ENCODE results near the gene NKX2-2. TPM values are rescaled to one million over a fixed set of nuclear protein-coding genes. Genes with fewer than 3 reads are reported as not detected.

Gene NKX2-2
- 1 to 10 TPM in 2 of 4 donors, under 1 TPM in 2; 0.54 to 3.7 (median 0.88) TPM for polyA plus RNA-seq
- long read RNA-seq, donor 1, partial matches to known transcripts = 0 of 2 reads
- long read RNA-seq, donor 1, other reads (novel, unspliced or antisense) = 0 of 2 reads
- long read RNA-seq, donor 2, partial matches to known transcripts = 0 of 1 reads
- long read RNA-seq, donor 2, other reads (novel, unspliced or antisense) = 0 of 1 reads
- long read RNA-seq, donor 3 = 0 reads
- long read RNA-seq, donor 4 = 0 reads
- long read RNA-seq, donor 5, partial matches to known transcripts = 0 of 1 reads
- long read RNA-seq, donor 5, other reads (novel, unspliced or antisense) = 0 of 1 reads
- long read RNA-seq, donor 6, partial matches to known transcripts = 0 of 2 reads
- long read RNA-seq, donor 6, other reads (novel, unspliced or antisense) = 0 of 2 reads
- long read RNA-seq, donor 7 = 0 reads
- long read RNA-seq, donor 8 = 0 reads
- long read RNA-seq, donor 9 = 0 reads
- long read RNA-seq, donor 10, partial matches to known transcripts = 0 of 1 reads
- long read RNA-seq, donor 10, other reads (novel, unspliced or antisense) = 0 of 1 reads

DNA sequence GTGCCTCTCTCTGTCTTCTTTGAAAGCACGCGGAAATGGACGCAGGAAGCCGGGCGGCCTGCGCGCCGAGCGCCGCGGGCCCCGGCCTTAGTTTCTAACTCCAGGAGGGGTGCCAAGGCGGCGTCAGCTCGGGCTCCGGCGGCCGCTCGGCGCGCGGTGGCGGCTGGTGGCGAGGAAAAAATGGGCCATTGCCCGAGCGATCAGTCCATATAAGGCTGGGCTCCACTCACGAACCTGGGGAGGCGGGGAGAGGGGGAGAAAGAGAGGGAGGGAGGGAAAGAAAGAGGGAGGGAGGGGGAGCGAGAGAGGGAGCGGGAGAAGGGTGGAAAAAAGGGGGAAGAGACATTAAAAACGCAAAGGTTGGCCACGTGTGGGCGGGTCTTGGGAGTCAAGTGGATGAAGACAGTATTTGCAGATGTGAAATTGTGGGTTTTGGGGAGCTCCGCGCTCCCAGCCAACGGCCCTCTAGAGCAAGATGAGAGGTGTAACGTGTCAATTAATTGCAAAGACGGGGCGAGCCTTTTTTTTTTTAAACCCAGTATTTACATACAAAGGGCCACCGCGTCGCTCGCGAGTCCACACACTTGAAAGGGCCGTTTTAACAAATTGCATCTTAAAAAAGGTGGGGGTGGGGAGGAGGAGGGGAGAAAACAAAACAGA, at the start of gene NKX2-2:
Gene NKX2-2, minus strand, starts transcription at position 184 of the 660 bp plus-strand sequence. CDS start 395 bp downstream, outside the sequence.
- no peak within 1 kb of the TSS for H3K4me3 ChIP-seq (ENCODE audit: low read depth in 1 of 3, low read length in 3 of 3)
- no peaks in the 10 kb centered on the region for H3K9me3 ChIP-seq (ENCODE audit: control insufficient read depth in 2 of 2, insufficient read depth in 1 of 2, low read depth in 1 of 2, low read length in 1 of 2)
- FAIRE-seq (no peak), DNase-seq (peak in 1 of 2 donors; percentile 12)
- peaks cover 28 to 96% (median 68%) of the 10 kb centered on the region in 3 donors for H3K27me3 ChIP-seq (ENCODE audit: control insufficient read depth in 3 of 3, insufficient read depth in 3 of 3, low read length in 3 of 3)
- 2 to 4% (median 4%) methylated on average over 44 to 45 of the region's 45 CpGs for WGBS, 3 donors
- H3K27ac ChIP-seq (ENCODE audit: low read depth in 1 of 3, low read length in 2 of 3) = no peak within 1 kb of the TSS
- H3K4me1 ChIP-seq (ENCODE audit: control insufficient read depth in 3 of 3, insufficient read depth in 2 of 3, low read depth in 1 of 3, low read length in 2 of 3) = peaks cover 0 to 11% (median 10%) of the 10 kb centered on the region in 3 donors
- no peaks in the 10 kb centered on the region for H3K36me3 ChIP-seq (ENCODE audit: control insufficient read depth in 3 of 3, insufficient read depth in 2 of 3, low read depth in 1 of 3, low read length in 3 of 3)

GRCh38 chr20:21562656-21563055, 48.8 kb upstream of the NKX2-2 start:
- Histone ChIP-seq H3K9me3 (ENCODE audit: control insufficient read depth in 2 of 2, insufficient read depth in 1 of 2, low read depth in 1 of 2, low read length in 1 of 2) (no peaks in the 10 kb centered on the region), H3K27me3 (ENCODE audit: control insufficient read depth in 3 of 3, insufficient read depth in 3 of 3, low read length in 3 of 3) (peaks cover 0 to 8% (median 0%) of the 10 kb centered on the region in 3 donors), H3K4me3 (ENCODE audit: low read depth in 1 of 3, low read length in 3 of 3) (no peak overlapping the region), H3K27ac (ENCODE audit: low read depth in 1 of 3, low read length in 2 of 3) (no peak overlapping the region), H3K36me3 (ENCODE audit: control insufficient read depth in 3 of 3, insufficient read depth in 2 of 3, low read depth in 1 of 3, low read length in 3 of 3) (no peaks in the 10 kb centered on the region), H3K4me1 (ENCODE audit: control insufficient read depth in 3 of 3, insufficient read depth in 2 of 3, low read depth in 1 of 3, low read length in 2 of 3) (no peaks in the 10 kb centered on the region)
- FAIRE-seq = no peak
- no peak for DNase-seq
- whole genome bisulfite sequencing, 3 donors = 66 to 80% (median 75%) methylated on average over 5 of the region's 5 CpGs

DNA sequence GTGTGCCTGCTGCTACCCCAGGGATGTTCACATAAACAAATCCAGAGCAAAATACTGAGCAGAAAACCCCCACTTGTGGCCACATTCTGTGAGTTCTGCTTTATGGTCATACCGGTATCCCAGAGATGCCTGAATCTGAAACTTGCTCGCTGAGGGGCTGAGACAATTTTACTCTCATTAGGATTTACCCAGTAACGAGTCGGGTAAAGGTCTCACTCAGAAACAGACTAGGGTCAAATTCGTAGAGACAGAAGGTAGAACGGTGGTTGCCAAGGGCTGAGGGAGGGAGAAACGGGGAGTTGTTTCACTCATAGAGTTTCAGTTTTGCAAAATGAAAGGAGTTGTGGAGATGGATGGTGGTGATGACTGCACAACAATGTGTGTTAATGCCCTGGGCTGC, 45.4 kb upstream of the NKX2-2 start:
- DNase-seq (no peak), FAIRE-seq (no peak)
- Histone ChIP-seq H3K4me1 (ENCODE audit: control insufficient read depth in 3 of 3, insufficient read depth in 2 of 3, low read depth in 1 of 3, low read length in 2 of 3) (no peaks in the 10 kb centered on the region), H3K4me3 (ENCODE audit: low read depth in 1 of 3, low read length in 3 of 3) (no peak overlapping the region), H3K9me3 (ENCODE audit: control insufficient read depth in 2 of 2, insufficient read depth in 1 of 2, low read depth in 1 of 2, low read length in 1 of 2) (no peaks in the 10 kb centered on the region), H3K27ac (ENCODE audit: low read depth in 1 of 3, low read length in 2 of 3) (no peak overlapping the region), H3K27me3 (ENCODE audit: control insufficient read depth in 3 of 3, insufficient read depth in 3 of 3, low read length in 3 of 3) (peaks cover 0 to 6% (median 0%) of the 10 kb centered on the region in 3 donors), H3K36me3 (ENCODE audit: control insufficient read depth in 3 of 3, insufficient read depth in 2 of 3, low read depth in 1 of 3, low read length in 3 of 3) (no peaks in the 10 kb centered on the region)
- 55 to 73% (median 71%) methylated on average over 7 of the region's 7 CpGs for WGBS, 3 donors

GRCh38 chr20:21557241-21558020, 43.6 kb upstream of the NKX2-2 start:
- Histone ChIP-seq H3K4me3 (ENCODE audit: low read depth in 1 of 3, low read length in 3 of 3) (no peak overlapping the region), H3K27me3 (ENCODE audit: control insufficient read depth in 3 of 3, insufficient read depth in 3 of 3, low read length in 3 of 3) (peaks cover 0 to 6% (median 0%) of the 10 kb centered on the region in 3 donors), H3K4me1 (ENCODE audit: control insufficient read depth in 3 of 3, insufficient read depth in 2 of 3, low read depth in 1 of 3, low read length in 2 of 3) (no peaks in the 10 kb centered on the region), H3K27ac (ENCODE audit: low read depth in 1 of 3, low read length in 2 of 3) (no peak overlapping the region), H3K9me3 (ENCODE audit: control insufficient read depth in 2 of 2, insufficient read depth in 1 of 2, low read depth in 1 of 2, low read length in 1 of 2) (no peaks in the 10 kb centered on the region), H3K36me3 (ENCODE audit: control insufficient read depth in 3 of 3, insufficient read depth in 2 of 3, low read depth in 1 of 3, low read length in 3 of 3) (no peaks in the 10 kb centered on the region)
- FAIRE-seq (no peak), DNase-seq (no peak)
- 76 to 85% (median 79%) methylated on average over 20 of the region's 20 CpGs for WGBS, 3 donors

DNA sequence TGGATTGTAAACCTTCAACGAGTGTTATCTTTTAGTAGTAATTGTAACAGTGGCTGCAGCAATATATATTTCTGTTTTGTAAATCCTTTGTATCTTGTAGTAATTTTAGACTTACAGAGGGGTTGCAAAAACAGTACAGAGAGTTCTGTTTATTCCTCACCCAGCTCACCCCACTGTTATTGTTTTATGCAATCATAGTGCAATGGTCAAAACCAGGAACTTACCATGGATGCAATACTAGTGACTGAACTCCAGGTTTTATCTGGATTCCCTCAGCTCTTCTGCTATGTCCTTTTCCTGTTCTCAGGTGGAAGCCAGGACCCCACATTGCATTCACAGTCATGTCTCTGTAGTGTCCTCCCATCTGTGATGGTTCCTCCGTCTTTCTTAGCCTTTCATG, 42.5 kb upstream of the NKX2-2 start:
- WGBS, 3 donors = 53 to 78% (median 60%) methylated on average over 2 of the region's 2 CpGs
- no peak overlapping the region for H3K27ac ChIP-seq (ENCODE audit: low read depth in 1 of 3, low read length in 2 of 3)
- no peaks in the 10 kb centered on the region for H3K9me3 ChIP-seq (ENCODE audit: control insufficient read depth in 2 of 2, insufficient read depth in 1 of 2, low read depth in 1 of 2, low read length in 1 of 2)
- no peak for FAIRE-seq
- no peak for DNase-seq
- H3K27me3 ChIP-seq (ENCODE audit: control insufficient read depth in 3 of 3, insufficient read depth in 3 of 3, low read length in 3 of 3) = peaks cover 0 to 3% (median 0%) of the 10 kb centered on the region in 3 donors
- no peak overlapping the region for H3K4me3 ChIP-seq (ENCODE audit: low read depth in 1 of 3, low read length in 3 of 3)
- no peaks in the 10 kb centered on the region for H3K4me1 ChIP-seq (ENCODE audit: control insufficient read depth in 3 of 3, insufficient read depth in 2 of 3, low read depth in 1 of 3, low read length in 2 of 3)
- no peaks in the 10 kb centered on the region for H3K36me3 ChIP-seq (ENCODE audit: control insufficient read depth in 3 of 3, insufficient read depth in 2 of 3, low read depth in 1 of 3, low read length in 3 of 3)

GRCh38 chr20:21555470-21556120, 41.7 kb upstream of the NKX2-2 start:
- Histone ChIP-seq H3K36me3 (ENCODE audit: control insufficient read depth in 3 of 3, insufficient read depth in 2 of 3, low read depth in 1 of 3, low read length in 3 of 3) (no peaks in the 10 kb centered on the region), H3K27ac (ENCODE audit: low read depth in 1 of 3, low read length in 2 of 3) (no peak overlapping the region), H3K27me3 (ENCODE audit: control insufficient read depth in 3 of 3, insufficient read depth in 3 of 3, low read length in 3 of 3) (no peaks in the 10 kb centered on the region), H3K4me1 (ENCODE audit: control insufficient read depth in 3 of 3, insufficient read depth in 2 of 3, low read depth in 1 of 3, low read length in 2 of 3) (no peaks in the 10 kb centered on the region), H3K9me3 (ENCODE audit: control insufficient read depth in 2 of 2, insufficient read depth in 1 of 2, low read depth in 1 of 2, low read length in 1 of 2) (no peaks in the 10 kb centered on the region), H3K4me3 (ENCODE audit: low read depth in 1 of 3, low read length in 3 of 3) (no peak overlapping the region)
- FAIRE-seq (no peak), DNase-seq (no peak)
- WGBS, 3 donors = 59 to 70% (median 60%) methylated on average over 5 of the region's 5 CpGs

DNA sequence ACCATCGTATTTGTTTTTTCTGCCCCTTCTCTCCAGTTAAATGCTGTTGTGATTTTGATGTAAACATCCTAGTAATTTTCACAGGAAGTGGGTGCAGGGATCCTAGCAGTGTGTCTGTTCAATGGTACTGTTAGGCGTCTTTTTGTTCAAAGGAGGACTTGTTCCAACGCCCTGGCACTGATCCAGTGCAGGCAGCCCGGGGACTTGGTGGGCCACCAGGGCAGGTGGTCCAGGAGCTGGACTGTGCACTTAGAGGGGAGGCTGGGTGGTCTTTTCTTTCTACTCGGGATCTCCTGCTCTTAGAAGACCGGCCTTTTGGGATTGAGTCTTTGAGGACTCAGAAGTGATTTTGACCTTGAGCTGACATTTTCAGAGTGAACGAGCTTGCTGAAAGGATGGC, 41.1 kb upstream of the NKX2-2 start:
- no peak for DNase-seq
- H3K9me3 ChIP-seq (ENCODE audit: control insufficient read depth in 2 of 2, insufficient read depth in 1 of 2, low read depth in 1 of 2, low read length in 1 of 2) = no peaks in the 10 kb centered on the region
- H3K36me3 ChIP-seq (ENCODE audit: control insufficient read depth in 3 of 3, insufficient read depth in 2 of 3, low read depth in 1 of 3, low read length in 3 of 3) = no peaks in the 10 kb centered on the region
- WGBS, 3 donors = 53 to 57% (median 54%) methylated on average over 7 of the region's 7 CpGs
- FAIRE-seq = no peak
- H3K4me3 ChIP-seq (ENCODE audit: low read depth in 1 of 3, low read length in 3 of 3) = no peak overlapping the region
- H3K27me3 ChIP-seq (ENCODE audit: control insufficient read depth in 3 of 3, insufficient read depth in 3 of 3, low read length in 3 of 3) = no peaks in the 10 kb centered on the region
- no peak overlapping the region for H3K27ac ChIP-seq (ENCODE audit: low read depth in 1 of 3, low read length in 2 of 3)
- no peaks in the 10 kb centered on the region for H3K4me1 ChIP-seq (ENCODE audit: control insufficient read depth in 3 of 3, insufficient read depth in 2 of 3, low read depth in 1 of 3, low read length in 2 of 3)

Measured in small intestine (tissue), 16 donors.